HG02885 (cell line): ENCODE measurements around the gene AIP.
"Not testable (repeated sequence)": the region's sequence is repeated elsewhere in the genome, so short reads cannot be mapped to it uniquely, and the experiment has no call there.

Experiments
- ATAC-seq: cut with Tn5 transposase; IDR thresholded peaks from one replicate; pipeline ENCODE4 v1.9.1; 2021; ENCODE audit warnings: mild to moderate bottlenecking; ENCODE audit not compliant: unreplicated experiment, poor library complexity

The AIP gene

GRCh38 chr11:67445515-67445914 is 37.3 kb upstream of the AIP start:
- ATAC-seq, result no peak

- ATAC-seq, result no peak
Measured at GRCh38 chr11:67448220-67448609, 34.6 kb upstream of the AIP start.

- ATAC-seq, result no peak
Measured at GRCh38 chr11:67449116-67449844, 33.5 kb upstream of the AIP start.

GRCh38 chr11:67450796-67451657 is 31.8 kb upstream of the AIP start:
- ATAC-seq, result no peak

GRCh38 chr11:67451658-67451976 is 31.2 kb upstream of the AIP start:
- no peak for ATAC-seq

GRCh38 chr11:67452141-67452952 is 30.5 kb upstream of the AIP start, which contains the start of gene GPR152:
Gene GPR152 (minus strand): TSS chr11:67452729. CDS start chr11:67452724, 5 bp downstream.
- no peak for ATAC-seq

- no peak for ATAC-seq
Measured at GRCh38 chr11:67453816-67454732, 28.8 kb upstream of the AIP start.

GRCh38 chr11:67455054-67455453 is 27.8 kb upstream of the AIP start, which contains the start of gene CABP4:
Gene CABP4 (plus strand): TSS chr11:67455354. CDS start chr11:67455424, 70 bp downstream.
- ATAC-seq, result no peak

GRCh38 chr11:67456068-67456705 is 26.6 kb upstream of the AIP start:
- no peak for ATAC-seq

- ATAC-seq, result no peak
Measured at GRCh38 chr11:67457453-67457852, 25.4 kb upstream of the AIP start.

- ATAC-seq, result no peak
Measured at GRCh38 chr11:67458266-67458665, 24.6 kb upstream of the AIP start.

GRCh38 chr11:67463186-67463585 is 19.6 kb upstream of the AIP start:
- ATAC-seq, result no peak

- no peak for ATAC-seq
Measured at GRCh38 chr11:67463680-67464410, 19.0 kb upstream of the AIP start.

- peak; percentile 58 for ATAC-seq
Measured at GRCh38 chr11:67464411-67465188, 18.2 kb upstream of the AIP start.

GRCh38 chr11:67465189-67465510 is 17.7 kb upstream of the AIP start:
- no peak for ATAC-seq

- not testable (repeated sequence) for ATAC-seq
Measured at GRCh38 chr11:67465530-67465929, 17.3 kb upstream of the AIP start.

GRCh38 chr11:67466367-67466766 is 16.5 kb upstream of the AIP start:
- no peak for ATAC-seq
